Measurements from ENCODE around the gene SYMPK.

DNA sequence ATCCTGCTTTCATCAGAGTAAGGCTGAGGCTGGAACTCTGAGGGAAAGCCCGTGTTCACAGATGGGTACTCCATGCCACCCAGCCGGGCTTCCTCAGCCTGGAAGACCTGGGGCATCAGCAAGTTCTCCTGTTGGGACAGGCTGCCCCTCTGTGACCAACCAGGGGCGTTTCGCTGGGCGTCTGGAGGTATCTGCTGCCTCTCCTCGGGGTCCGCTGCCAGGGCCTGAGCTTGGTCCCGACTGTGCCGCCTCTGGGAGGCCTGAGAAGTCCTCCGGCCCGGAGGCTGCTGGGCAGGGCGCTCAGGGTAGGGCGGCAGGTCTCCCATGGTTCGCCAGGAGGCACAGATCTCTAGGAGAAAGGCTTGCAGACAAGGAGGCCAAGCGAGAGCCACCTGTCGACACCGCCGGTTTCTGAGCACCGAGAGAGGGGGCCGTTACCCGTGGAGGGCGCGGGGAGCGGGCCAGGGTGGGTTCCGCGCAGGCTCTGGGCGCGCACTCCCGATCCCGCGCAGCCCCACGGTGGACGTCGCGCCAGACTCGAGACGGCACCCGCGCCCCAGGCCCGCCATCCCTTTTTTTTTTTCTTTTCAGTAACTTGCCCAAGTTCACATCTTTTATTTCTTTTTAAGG lies 48.0 kb downstream of the SYMPK start, which contains the start of gene RSPH6A:
- TF ChIP-seq, protein P1, sequence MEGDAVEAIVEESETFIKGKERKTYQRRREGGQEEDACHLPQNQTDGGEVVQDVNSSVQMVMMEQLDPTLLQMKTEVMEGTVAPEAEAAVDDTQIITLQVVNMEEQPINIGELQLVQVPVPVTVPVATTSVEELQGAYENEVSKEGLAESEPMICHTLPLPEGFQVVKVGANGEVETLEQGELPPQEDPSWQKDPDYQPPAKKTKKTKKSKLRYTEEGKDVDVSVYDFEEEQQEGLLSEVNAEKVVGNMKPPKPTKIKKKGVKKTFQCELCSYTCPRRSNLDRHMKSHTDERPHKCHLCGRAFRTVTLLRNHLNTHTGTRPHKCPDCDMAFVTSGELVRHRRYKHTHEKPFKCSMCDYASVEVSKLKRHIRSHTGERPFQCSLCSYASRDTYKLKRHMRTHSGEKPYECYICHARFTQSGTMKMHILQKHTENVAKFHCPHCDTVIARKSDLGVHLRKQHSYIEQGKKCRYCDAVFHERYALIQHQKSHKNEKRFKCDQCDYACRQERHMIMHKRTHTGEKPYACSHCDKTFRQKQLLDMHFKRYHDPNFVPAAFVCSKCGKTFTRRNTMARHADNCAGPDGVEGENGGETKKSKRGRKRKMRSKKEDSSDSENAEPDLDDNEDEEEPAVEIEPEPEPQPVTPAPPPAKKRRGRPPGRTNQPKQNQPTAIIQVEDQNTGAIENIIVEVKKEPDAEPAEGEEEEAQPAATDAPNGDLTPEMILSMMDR (IDR thresholded peaks at IDR 0.05), result no peak
- TF ChIP-seq POLR2A (IDR thresholded peaks at IDR 0.05), result no peak
